ENCODE measurements around the gene SYT3.

GRCh38 chr19:50661023-50661422, 21.3 kb upstream of the SYT3 start:
- TF ChIP-seq EZH2 (IDR thresholded peaks at IDR 0.05; ENCODE audit: borderline replicate concordance, low read depth, low read length, poor library complexity, severe bottlenecking): no peak
- TF ChIP-seq, protein P1, sequence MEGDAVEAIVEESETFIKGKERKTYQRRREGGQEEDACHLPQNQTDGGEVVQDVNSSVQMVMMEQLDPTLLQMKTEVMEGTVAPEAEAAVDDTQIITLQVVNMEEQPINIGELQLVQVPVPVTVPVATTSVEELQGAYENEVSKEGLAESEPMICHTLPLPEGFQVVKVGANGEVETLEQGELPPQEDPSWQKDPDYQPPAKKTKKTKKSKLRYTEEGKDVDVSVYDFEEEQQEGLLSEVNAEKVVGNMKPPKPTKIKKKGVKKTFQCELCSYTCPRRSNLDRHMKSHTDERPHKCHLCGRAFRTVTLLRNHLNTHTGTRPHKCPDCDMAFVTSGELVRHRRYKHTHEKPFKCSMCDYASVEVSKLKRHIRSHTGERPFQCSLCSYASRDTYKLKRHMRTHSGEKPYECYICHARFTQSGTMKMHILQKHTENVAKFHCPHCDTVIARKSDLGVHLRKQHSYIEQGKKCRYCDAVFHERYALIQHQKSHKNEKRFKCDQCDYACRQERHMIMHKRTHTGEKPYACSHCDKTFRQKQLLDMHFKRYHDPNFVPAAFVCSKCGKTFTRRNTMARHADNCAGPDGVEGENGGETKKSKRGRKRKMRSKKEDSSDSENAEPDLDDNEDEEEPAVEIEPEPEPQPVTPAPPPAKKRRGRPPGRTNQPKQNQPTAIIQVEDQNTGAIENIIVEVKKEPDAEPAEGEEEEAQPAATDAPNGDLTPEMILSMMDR (conservative IDR thresholded peaks at IDR 0.05; ENCODE audit: low read depth, low read length): no peak
